Measurements from ENCODE around the gene EIF4EBP2.

Gene EIF4EBP2

GRCh38 chr10:70433581-70434280 lies 29.8 kb downstream of the EIF4EBP2 start:
- Mint-ChIP-seq H3K9me3 (no peaks in the 10 kb centered on the region), H3K4me1 (ENCODE audit: low read depth) (peaks cover 15% of the 10 kb centered on the region), H3K27me3 (peaks cover 5% of the 10 kb centered on the region), H3K36me3 (ENCODE audit: low read depth) (no peaks in the 10 kb centered on the region), H3K4me3 (no peak overlapping the region), H3K27ac (no peak overlapping the region)

GRCh38 chr10:70435241-70436085 lies 31.5 kb downstream of the EIF4EBP2 start:
- peaks cover 19% of the 10 kb centered on the region for H3K27me3 Mint-ChIP-seq
- peaks cover 17% of the 10 kb centered on the region for H3K4me1 Mint-ChIP-seq (ENCODE audit: low read depth)
- no peak overlapping the region for H3K4me3 Mint-ChIP-seq
- H3K36me3 Mint-ChIP-seq (ENCODE audit: low read depth), result no peaks in the 10 kb centered on the region
- no peak overlapping the region for H3K27ac Mint-ChIP-seq
- H3K9me3 Mint-ChIP-seq, result no peaks in the 10 kb centered on the region

DNA sequence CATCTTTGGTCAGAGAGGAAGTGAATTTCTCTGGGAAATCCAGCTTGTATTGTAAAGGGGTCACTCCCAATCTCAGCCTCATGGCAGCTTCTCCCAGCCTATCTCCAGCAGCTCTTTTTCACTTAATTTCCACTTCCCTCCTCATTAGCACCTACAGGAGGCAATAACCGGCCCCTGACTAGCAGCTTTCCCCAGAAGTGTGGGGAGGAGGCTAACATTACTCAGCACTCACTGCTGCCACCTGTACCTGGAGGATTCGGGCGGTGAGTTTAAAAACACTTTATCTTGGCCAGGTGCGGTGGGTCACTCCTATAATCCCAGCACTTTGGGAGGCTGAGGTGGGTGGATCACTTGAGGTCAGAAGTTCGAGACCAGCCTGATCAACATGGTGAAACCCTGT lies 33.8 kb downstream of the EIF4EBP2 start:
- Mint-ChIP-seq H3K9me3 (no peaks in the 10 kb centered on the region), H3K36me3 (ENCODE audit: low read depth) (no peaks in the 10 kb centered on the region), H3K27ac (no peak overlapping the region), H3K4me1 (ENCODE audit: low read depth) (peaks cover 15% of the 10 kb centered on the region), H3K4me3 (no peak overlapping the region), H3K27me3 (peaks cover 36% of the 10 kb centered on the region)

DNA sequence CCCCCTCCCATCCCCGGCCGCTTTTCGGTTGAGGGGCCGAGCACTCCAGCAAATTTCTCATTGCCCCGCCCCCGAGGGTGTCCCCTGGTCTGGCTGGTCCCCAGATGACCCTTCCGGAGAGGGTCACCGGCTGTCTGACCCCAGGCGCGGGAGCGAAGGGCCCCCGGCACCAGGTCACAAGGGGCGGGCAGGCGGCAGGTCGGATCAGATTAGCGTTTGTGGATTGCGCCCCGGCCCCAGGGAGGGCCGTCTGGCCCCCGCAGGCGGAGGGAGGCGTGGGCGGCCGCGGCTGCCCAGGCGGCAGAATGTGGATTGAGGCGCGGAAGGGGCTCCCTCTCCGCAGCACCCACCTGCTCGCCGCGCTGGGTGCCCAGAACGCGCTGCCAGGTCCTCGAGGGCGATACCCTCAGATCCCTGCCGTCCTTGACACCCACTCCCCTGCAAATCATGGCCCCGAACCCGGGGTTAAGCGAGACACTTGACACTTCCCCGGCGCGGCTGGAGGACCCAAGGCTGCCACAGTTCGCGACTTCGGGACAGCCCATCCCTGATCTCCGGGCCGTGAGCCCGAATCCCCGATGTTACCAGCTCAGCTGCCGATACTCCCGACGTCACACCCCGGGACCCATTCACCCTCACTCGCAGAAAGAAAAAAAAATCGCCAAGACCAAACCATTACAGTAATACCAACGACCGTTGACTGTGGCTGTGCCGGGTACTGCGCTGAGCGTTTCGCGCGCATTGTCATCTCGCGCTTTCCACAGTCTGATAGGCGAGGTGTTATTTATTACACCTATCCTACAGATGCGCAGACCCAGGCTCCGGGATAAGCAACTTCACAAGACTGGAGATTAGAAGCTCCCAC lies 36.6 kb downstream of the EIF4EBP2 start:
- Mint-ChIP-seq H3K4me3 (peak overlapping the region; percentile 63), H3K4me1 (ENCODE audit: low read depth) (peaks cover 9% of the 10 kb centered on the region), H3K36me3 (ENCODE audit: low read depth) (no peaks in the 10 kb centered on the region), H3K27me3 (peaks cover 47% of the 10 kb centered on the region), H3K9me3 (no peaks in the 10 kb centered on the region), H3K27ac (no peak overlapping the region)

GRCh38 chr10:70441161-70441894 lies 37.4 kb downstream of the EIF4EBP2 start, which contains the start of gene NODAL:
NODAL (minus strand) TSS chr10:70441681; CDS start chr10:70441667, 14 bp downstream.
- Mint-ChIP-seq H3K9me3 (no peaks in the 10 kb centered on the region), H3K27ac (no peak within 1 kb of the TSS), H3K36me3 (ENCODE audit: low read depth) (no peaks in the 10 kb centered on the region), H3K27me3 (peaks cover 47% of the 10 kb centered on the region), H3K4me1 (ENCODE audit: low read depth) (peaks cover 9% of the 10 kb centered on the region), H3K4me3 (peak within 1 kb of the TSS; percentile 63)

- Mint-ChIP-seq H3K36me3 (ENCODE audit: low read depth) (no peaks in the 10 kb centered on the region), H3K9me3 (no peaks in the 10 kb centered on the region), H3K27me3 (peaks cover 47% of the 10 kb centered on the region), H3K4me1 (ENCODE audit: low read depth) (peaks cover 9% of the 10 kb centered on the region), H3K27ac (no peak overlapping the region), H3K4me3 (no peak overlapping the region)
Observed at GRCh38 chr10:70441895-70442309, 38.0 kb downstream of the EIF4EBP2 start.

DNA sequence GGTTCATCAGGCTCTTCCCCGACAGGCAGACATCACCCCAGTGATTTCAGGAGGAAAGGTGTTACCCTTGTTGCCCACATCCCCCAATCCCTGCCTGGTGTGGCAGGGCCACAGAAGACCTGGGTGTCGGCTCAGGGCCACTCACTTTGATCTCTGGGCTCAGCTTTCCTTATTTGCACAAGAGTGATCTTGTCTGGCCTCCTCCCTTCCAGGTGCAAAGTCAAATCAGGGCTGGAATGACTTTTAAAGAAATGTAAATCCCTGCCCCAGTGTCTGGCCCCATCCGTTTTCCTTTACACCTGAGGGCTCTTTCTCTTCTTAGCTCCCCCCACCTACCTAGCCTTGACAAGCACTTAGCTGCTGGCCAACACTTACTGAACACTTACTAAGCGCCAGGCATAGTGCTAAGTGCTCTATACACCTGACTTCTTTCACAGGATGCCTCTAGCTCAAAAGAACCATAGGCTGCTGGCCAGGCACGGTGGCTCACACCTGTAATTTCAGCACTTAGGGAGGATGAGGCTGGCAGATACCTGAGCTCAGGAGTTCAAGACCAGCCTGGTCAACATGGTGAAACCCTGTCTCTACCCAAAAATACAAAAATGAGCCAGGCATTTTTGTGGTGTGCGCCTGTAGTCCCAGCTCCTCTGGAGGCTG lies 38.5 kb downstream of the EIF4EBP2 start:
- Mint-ChIP-seq H3K36me3 (ENCODE audit: low read depth) (no peaks in the 10 kb centered on the region), H3K4me1 (ENCODE audit: low read depth) (peaks cover 9% of the 10 kb centered on the region), H3K27me3 (peaks cover 47% of the 10 kb centered on the region), H3K27ac (no peak overlapping the region), H3K9me3 (no peaks in the 10 kb centered on the region), H3K4me3 (no peak overlapping the region)

GRCh38 chr10:70444744-70445143 lies 40.8 kb downstream of the EIF4EBP2 start:
- no peak overlapping the region for H3K27ac Mint-ChIP-seq
- H3K27me3 Mint-ChIP-seq, result peaks cover 34% of the 10 kb centered on the region
- peaks cover 9% of the 10 kb centered on the region for H3K4me1 Mint-ChIP-seq (ENCODE audit: low read depth)
- H3K4me3 Mint-ChIP-seq, result no peak overlapping the region
- no peaks in the 10 kb centered on the region for H3K36me3 Mint-ChIP-seq (ENCODE audit: low read depth)
- H3K9me3 Mint-ChIP-seq, result no peaks in the 10 kb centered on the region

DNA sequence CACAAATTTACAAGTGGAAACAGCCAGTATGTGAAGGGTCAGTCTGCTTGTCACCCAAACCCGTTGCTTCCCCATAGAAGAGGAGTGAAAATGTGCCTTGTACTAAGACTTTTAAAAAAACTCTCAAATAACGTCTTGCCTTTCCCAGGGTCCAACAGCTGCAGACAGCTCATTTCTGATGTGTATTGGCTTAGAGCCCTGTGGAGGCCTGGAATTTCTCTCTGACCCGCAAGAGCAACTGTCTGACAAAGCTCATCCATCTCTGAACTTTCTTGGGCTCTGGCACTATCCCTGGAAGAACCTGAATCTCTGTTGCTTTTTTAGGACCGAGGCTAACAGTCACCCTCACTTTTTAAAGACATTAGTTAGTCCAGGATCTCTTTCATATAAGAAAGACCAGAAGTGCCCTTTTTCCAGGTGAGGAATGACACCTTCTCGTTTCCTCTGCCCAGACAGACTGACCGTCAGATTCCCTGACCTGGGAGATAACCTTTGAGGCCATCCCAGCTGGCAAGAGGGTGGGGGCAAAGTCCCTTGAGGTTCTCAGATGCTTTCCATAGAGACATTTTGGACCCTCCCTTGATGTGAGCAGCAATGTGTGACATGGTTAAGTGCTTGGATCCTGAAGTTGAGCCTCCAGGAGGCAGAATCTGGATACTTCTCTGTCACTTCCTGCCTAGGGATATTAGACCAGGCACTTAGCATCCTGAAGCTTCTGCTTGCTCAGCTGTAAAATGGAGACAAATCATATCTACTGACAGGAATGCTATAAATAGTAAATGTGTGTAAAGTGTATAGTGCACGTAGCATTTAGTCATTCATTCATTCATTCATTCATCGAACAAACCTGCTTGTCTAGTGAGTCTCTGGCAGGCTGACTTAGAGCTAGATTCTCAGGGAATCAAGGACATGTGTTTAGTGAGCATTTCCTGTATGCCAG lies 42.0 kb downstream of the EIF4EBP2 start:
- H3K9me3 Mint-ChIP-seq, result no peaks in the 10 kb centered on the region
- H3K4me1 Mint-ChIP-seq (ENCODE audit: low read depth), result peaks cover 1% of the 10 kb centered on the region
- H3K27ac Mint-ChIP-seq, result no peak overlapping the region
- no peaks in the 10 kb centered on the region for H3K36me3 Mint-ChIP-seq (ENCODE audit: low read depth)
- H3K27me3 Mint-ChIP-seq, result peaks cover 24% of the 10 kb centered on the region
- no peak overlapping the region for H3K4me3 Mint-ChIP-seq

- Mint-ChIP-seq H3K4me1 (ENCODE audit: low read depth) (no peaks in the 10 kb centered on the region), H3K36me3 (ENCODE audit: low read depth) (no peaks in the 10 kb centered on the region), H3K9me3 (no peaks in the 10 kb centered on the region), H3K4me3 (no peak overlapping the region), H3K27ac (no peak overlapping the region), H3K27me3 (peaks cover 7% of the 10 kb centered on the region)
Observed at GRCh38 chr10:70448236-70448635, 44.3 kb downstream of the EIF4EBP2 start.

DNA sequence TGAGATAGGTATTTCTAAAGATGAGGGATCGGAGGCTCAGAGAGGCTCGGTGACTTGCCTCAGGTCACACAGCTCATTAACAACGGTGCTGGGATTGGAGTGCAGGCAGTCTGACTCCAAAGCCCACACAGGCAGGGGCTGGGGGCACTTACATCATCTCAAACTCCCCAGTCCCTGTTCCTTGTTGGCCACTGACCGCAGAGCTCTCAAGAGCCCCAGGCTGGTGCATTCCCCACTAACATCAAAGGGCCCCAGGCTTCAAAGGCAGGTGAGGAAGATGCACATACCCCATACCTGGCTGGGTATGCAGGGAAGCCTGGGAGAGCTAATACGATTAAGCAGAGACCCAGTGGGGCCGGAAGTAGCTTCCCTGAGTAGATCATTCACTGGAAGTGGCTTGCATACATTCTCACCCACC lies 51.3 kb downstream of the EIF4EBP2 start:
- H3K4me3 Mint-ChIP-seq, result no peak overlapping the region
- peaks cover 38% of the 10 kb centered on the region for H3K27me3 Mint-ChIP-seq
- H3K4me1 Mint-ChIP-seq (ENCODE audit: low read depth), result no peaks in the 10 kb centered on the region
- no peaks in the 10 kb centered on the region for H3K36me3 Mint-ChIP-seq (ENCODE audit: low read depth)
- H3K27ac Mint-ChIP-seq, result no peak overlapping the region
- H3K9me3 Mint-ChIP-seq, result no peaks in the 10 kb centered on the region

- peaks cover 44% of the 10 kb centered on the region for H3K27me3 Mint-ChIP-seq
- H3K4me3 Mint-ChIP-seq, result no peak overlapping the region
- H3K36me3 Mint-ChIP-seq (ENCODE audit: low read depth), result no peaks in the 10 kb centered on the region
- no peaks in the 10 kb centered on the region for H3K4me1 Mint-ChIP-seq (ENCODE audit: low read depth)
- no peak overlapping the region for H3K27ac Mint-ChIP-seq
- H3K9me3 Mint-ChIP-seq, result no peaks in the 10 kb centered on the region
Observed at GRCh38 chr10:70456164-70456563, 52.2 kb downstream of the EIF4EBP2 start.

DNA sequence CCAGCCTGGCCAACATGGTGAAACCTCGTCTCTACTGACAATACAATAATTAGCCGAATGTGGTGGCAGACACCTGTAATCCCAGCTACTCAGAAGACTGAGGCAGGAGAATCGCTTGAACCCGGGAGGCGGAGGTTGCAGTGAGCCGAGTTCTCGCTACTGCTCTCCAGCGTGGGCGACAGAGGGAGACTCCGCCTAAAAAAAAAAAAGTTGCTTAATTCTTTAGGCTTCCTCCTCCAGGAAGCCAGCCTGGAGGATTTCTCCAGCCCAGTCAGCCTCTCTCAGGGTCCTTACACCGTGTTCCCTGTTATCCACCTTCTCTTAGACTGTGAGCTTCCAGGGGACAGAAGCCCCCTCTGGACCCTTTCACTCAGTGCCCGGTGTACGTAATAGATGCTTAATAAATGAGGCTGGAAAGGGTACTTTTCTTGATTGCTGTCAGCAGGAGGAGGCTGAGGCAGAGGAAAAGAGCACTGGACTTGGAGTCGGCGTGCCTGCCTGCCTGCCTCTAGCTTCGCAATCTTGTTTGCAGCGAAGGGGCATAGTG lies 53.9 kb downstream of the EIF4EBP2 start:
- Mint-ChIP-seq H3K36me3 (ENCODE audit: low read depth) (no peaks in the 10 kb centered on the region), H3K27me3 (peaks cover 46% of the 10 kb centered on the region), H3K9me3 (no peaks in the 10 kb centered on the region), H3K4me1 (ENCODE audit: low read depth) (no peaks in the 10 kb centered on the region), H3K4me3 (no peak overlapping the region), H3K27ac (no peak overlapping the region)
